Adipocyte (in vitro differentiated cells): ENCODE results near the gene MADD.

Experiments
- DNase-seq: peaks from one replicate; pipeline ENCODE4 v3.0.0-alpha.2; 2015; ENCODE audit warnings: low read depth
- H3K27me3 ChIP-seq: replicated peaks from 2 replicates; pipeline ENCODE4 v1.7.0; 2013; ENCODE audit warnings: mild to moderate bottlenecking, low read length, moderate library complexity; ENCODE audit not compliant: control insufficient read depth, insufficient read depth
- H3K36me3 ChIP-seq: 2 replicates; pipeline ENCODE4 v1.7.0; 2013; ENCODE audit warnings: low read length, mild to moderate bottlenecking, moderate library complexity; ENCODE audit not compliant: control insufficient read depth, insufficient read depth, severe bottlenecking
- H3K4me1 ChIP-seq: 2 replicates; pipeline ENCODE4 v1.7.0; 2013; ENCODE audit warnings: mild to moderate bottlenecking, low read length, moderate library complexity; ENCODE audit not compliant: control insufficient read depth, insufficient read depth
- H3K4me3 ChIP-seq: 2 replicates; pipeline ENCODE4 v1.7.0; 2013; ENCODE audit warnings: mild to moderate bottlenecking, low read length, moderate library complexity
- H3K9ac ChIP-seq: 2 replicates; pipeline ENCODE4 v1.7.0; 2013; ENCODE audit warnings: mild to moderate bottlenecking, low read length, moderate library complexity
- H3K9me3 ChIP-seq: 2 replicates; pipeline ENCODE4 v1.7.0; 2013; ENCODE audit warnings: mild to moderate bottlenecking, low read length, moderate library complexity; ENCODE audit not compliant: control insufficient read depth

MADD gene

GRCh38 chr11:47269829-47270305, at the start of gene MADD:
MADD (plus strand) TSS chr11:47270133.
- H3K9me3 ChIP-seq: no peaks in the 10 kb centered on the region
- H3K4me1 ChIP-seq: peaks cover 41% of the 10 kb centered on the region
- H3K36me3 ChIP-seq: peaks cover 39% of the 10 kb centered on the region
- peak within 1 kb of the TSS; percentile 87 for H3K9ac ChIP-seq
- peak; percentile 91 for DNase-seq
- no peaks in the 10 kb centered on the region for H3K27me3 ChIP-seq
- peak within 1 kb of the TSS; percentile 82 for H3K4me3 ChIP-seq

- DNase-seq: peak; percentile 67
- Histone ChIP-seq H3K36me3 (peaks cover 13% of the 10 kb centered on the region), H3K9ac (no peak overlapping the region), H3K4me3 (no peak overlapping the region), H3K27me3 (no peaks in the 10 kb centered on the region), H3K4me1 (peaks cover 30% of the 10 kb centered on the region), H3K9me3 (no peaks in the 10 kb centered on the region)
These were observed 49.5 kb upstream of the MADD start for GRCh38 chr11:47220401-47220821.

- no peaks in the 10 kb centered on the region for H3K9me3 ChIP-seq
- no peak overlapping the region for H3K4me3 ChIP-seq
- H3K9ac ChIP-seq: peak overlapping the region; percentile 21
- H3K36me3 ChIP-seq: peaks cover 16% of the 10 kb centered on the region
- H3K4me1 ChIP-seq: peaks cover 14% of the 10 kb centered on the region
- peak; percentile 42 for DNase-seq
- no peaks in the 10 kb centered on the region for H3K27me3 ChIP-seq
These were observed 47.2 kb upstream of the MADD start for GRCh38 chr11:47222696-47223095.

GRCh38 chr11:47225552-47226400, 44.2 kb upstream of the MADD start:
- H3K9me3 ChIP-seq: no peaks in the 10 kb centered on the region
- peak; percentile 86 for DNase-seq
- no peak overlapping the region for H3K9ac ChIP-seq
- peaks cover 2% of the 10 kb centered on the region for H3K4me1 ChIP-seq
- no peaks in the 10 kb centered on the region for H3K27me3 ChIP-seq
- peaks cover 33% of the 10 kb centered on the region for H3K36me3 ChIP-seq
- no peak overlapping the region for H3K4me3 ChIP-seq

- no peaks in the 10 kb centered on the region for H3K27me3 ChIP-seq
- H3K36me3 ChIP-seq: peaks cover 26% of the 10 kb centered on the region
- no peaks in the 10 kb centered on the region for H3K9me3 ChIP-seq
- H3K4me1 ChIP-seq: peaks cover 7% of the 10 kb centered on the region
- H3K4me3 ChIP-seq: no peak overlapping the region
- H3K9ac ChIP-seq: no peak overlapping the region
- DNase-seq: no peak
These were observed 40.8 kb upstream of the MADD start for GRCh38 chr11:47229161-47229560.

- no peak overlapping the region for H3K4me3 ChIP-seq
- H3K27me3 ChIP-seq: no peaks in the 10 kb centered on the region
- H3K9me3 ChIP-seq: no peaks in the 10 kb centered on the region
- peaks cover 23% of the 10 kb centered on the region for H3K36me3 ChIP-seq
- DNase-seq: no peak
- H3K9ac ChIP-seq: no peak overlapping the region
- H3K4me1 ChIP-seq: peaks cover 22% of the 10 kb centered on the region
These were observed 36.9 kb upstream of the MADD start for GRCh38 chr11:47233051-47233450.

GRCh38 chr11:47233989-47234668, 35.8 kb upstream of the MADD start:
- H3K27me3 ChIP-seq: no peaks in the 10 kb centered on the region
- H3K4me1 ChIP-seq: peaks cover 24% of the 10 kb centered on the region
- peaks cover 26% of the 10 kb centered on the region for H3K36me3 ChIP-seq
- H3K9ac ChIP-seq: peak overlapping the region; percentile 58
- peak overlapping the region; percentile 25 for H3K4me3 ChIP-seq
- no peaks in the 10 kb centered on the region for H3K9me3 ChIP-seq
- peak; percentile 50 for DNase-seq

GRCh38 chr11:47234669-47235100, 35.2 kb upstream of the MADD start:
- Histone ChIP-seq H3K4me1 (peaks cover 24% of the 10 kb centered on the region), H3K9me3 (no peaks in the 10 kb centered on the region), H3K4me3 (peak overlapping the region; percentile 25), H3K36me3 (peaks cover 28% of the 10 kb centered on the region), H3K9ac (peak overlapping the region; percentile 58), H3K27me3 (no peaks in the 10 kb centered on the region)
- no peak for DNase-seq

- Histone ChIP-seq H3K27me3 (no peaks in the 10 kb centered on the region), H3K4me3 (no peak overlapping the region), H3K36me3 (peaks cover 28% of the 10 kb centered on the region), H3K4me1 (peaks cover 24% of the 10 kb centered on the region), H3K9ac (no peak overlapping the region), H3K9me3 (no peaks in the 10 kb centered on the region)
- DNase-seq: no peak
These were observed 34.8 kb upstream of the MADD start for GRCh38 chr11:47235163-47235562.

- Histone ChIP-seq H3K36me3 (peaks cover 27% of the 10 kb centered on the region), H3K4me3 (no peak overlapping the region), H3K9me3 (no peaks in the 10 kb centered on the region), H3K27me3 (no peaks in the 10 kb centered on the region), H3K4me1 (peaks cover 25% of the 10 kb centered on the region), H3K9ac (no peak overlapping the region)
- peak; percentile 16 for DNase-seq
These were observed 33.5 kb upstream of the MADD start for GRCh38 chr11:47236482-47236881.

- Histone ChIP-seq H3K4me3 (no peak overlapping the region), H3K27me3 (no peaks in the 10 kb centered on the region), H3K9ac (no peak overlapping the region), H3K36me3 (peaks cover 57% of the 10 kb centered on the region), H3K9me3 (no peaks in the 10 kb centered on the region), H3K4me1 (peaks cover 23% of the 10 kb centered on the region)
- DNase-seq: no peak
These were observed 30.1 kb upstream of the MADD start for GRCh38 chr11:47239852-47240251.
